GM18873 (cell line): ENCODE results near the gene USP32.
"Not testable (repeated sequence)": the region's sequence is repeated elsewhere in the genome, so short reads cannot be mapped to it uniquely, and the experiment has no call there.

Experiments used
- ATAC-seq: cut with Tn5 transposase; IDR thresholded peaks from one replicate; pipeline ENCODE4 v1.9.1; 2021; ENCODE audit warnings: mild to moderate bottlenecking, moderate library complexity, moderate number of reproducible peaks; ENCODE audit not compliant: unreplicated experiment, low FRiP score

Gene USP32

DNA sequence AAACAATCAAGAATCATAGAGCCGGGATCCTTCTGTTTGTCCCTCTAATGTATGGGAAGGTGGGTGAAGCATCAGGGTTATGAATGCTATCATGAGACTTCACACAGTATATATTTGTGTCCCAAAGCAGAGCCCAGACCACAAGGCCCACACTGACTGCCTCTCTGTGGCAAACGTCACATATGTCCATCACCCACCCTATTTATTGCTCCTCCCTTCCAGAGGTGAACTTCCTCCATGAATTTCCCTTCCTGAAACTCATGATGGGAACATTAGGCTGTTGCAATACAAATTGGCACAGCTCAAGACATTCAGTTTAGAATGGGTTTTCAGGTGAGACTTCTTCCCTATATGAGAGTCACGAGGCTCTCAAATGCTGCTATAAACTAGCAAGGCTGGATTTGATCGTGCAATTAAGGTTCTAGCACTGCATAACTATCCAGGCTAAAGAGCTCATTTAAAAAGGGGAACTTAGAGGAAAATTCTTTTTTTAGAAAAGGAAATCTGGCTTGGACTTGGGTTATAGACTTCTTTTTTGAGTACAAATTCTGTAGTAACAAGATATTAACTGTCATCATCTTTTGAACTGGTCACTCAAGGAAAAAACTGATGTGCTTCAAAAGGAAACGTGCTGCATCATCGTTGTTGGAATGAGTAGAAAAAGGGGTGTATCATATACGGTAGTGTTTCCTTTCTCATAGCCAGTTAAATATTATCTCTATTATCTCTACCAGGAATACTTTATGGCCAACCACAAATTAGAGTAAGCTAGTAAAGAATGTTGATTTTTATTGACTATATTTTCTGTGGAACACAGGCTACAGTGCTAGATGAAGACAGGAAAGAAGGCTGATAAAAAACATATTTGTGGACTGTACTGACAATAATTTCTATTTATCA lies 204.8 kb downstream of the USP32 start:
- ATAC-seq = not testable (repeated sequence)

DNA sequence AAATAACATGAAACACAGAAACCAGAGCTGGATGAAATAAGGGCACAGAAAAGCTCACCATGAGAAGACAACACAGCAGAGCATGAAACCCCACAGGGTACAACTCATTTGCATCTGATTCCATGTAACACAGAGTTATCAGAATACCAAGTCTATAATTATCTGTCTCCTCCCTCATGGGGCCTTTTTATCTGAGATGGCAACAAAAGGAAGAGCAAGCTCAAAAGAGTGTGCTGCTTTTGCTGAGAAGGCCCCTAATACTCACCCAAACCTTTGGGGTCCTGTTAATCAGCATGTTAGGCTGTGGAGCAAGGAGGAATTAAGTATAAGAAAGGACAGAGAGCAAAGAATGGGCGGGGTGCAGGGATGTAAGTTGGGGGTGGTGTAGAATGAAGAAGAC lies 205.6 kb downstream of the USP32 start:
- not testable (repeated sequence) for ATAC-seq

DNA sequence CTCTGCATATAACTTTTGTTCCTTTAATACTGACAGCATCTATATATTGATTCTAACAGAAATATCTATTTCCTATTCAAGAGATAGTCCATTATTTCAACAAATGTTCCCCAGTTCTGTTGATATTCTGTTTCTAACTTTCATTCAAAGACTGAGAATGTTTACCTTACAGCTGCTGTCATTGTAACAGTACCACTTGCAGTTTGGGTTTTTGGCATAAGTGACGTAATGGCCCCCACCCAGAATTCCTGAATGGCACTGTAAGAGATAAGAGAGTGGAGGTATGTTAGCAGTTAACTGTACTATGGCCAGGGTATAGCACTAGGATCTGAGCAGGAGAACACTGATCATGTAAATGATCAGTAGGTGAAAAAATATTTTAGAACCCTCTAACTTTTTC lies 211.6 kb downstream of the USP32 start:
- ATAC-seq = not testable (repeated sequence)

DNA sequence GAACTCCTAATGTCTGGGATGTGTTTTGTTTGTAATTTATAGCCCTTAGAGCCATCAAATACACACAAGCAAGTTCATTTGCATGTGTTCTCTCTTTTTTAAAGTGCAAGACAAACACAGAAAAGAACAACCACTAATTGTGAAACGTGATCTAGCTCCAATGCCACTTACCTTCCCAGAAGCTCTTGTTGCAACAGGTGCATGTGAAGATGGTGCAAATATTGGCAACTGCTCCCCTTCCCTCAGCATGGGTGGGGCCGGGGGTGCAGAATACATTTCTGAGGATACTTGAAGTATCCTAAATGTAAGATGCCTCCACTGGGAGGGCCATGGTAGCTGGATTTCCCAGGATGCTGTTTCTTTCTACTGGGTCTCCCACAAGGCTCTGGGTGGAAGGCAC lies 213.8 kb downstream of the USP32 start:
- not testable (repeated sequence) for ATAC-seq

DNA sequence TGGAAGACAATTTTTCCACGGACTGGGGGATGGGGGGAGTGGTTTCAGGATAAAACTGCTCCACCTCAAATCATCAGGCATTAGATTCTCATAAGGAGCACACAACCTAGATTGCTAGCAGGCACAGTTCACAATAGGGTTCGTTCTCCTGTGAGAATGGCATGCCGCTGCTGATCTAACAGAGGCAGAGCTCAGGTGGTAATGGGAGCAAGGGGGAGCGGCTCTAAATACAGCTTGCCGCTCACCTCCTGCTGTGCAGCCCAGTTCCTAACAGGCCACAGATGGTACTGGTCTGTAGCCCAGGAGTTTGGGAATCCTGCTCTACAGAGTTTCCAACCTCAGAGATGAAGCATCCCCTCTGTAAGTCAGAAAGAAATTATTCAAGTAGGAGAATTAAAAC lies 215.2 kb downstream of the USP32 start:
- not testable (repeated sequence) for ATAC-seq

DNA sequence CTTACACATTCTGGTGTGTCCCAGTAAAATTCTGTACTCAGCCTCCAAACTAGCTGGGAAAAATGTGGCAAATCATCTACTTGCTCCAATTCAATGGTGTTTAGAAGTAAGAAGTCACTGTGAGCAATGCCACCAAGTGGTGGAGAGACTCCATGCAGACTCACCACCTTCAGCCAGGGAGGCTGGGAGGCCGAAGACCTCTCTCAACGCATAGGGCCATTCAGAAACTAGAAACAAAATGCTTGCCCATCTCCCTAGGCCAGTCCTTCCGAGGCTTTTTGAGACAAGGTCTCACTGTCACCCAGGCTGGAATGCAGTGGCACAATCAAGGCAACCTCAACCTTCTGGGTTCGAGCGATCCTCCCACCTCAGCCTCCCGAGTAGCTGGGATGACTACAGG lies 217.2 kb downstream of the USP32 start:
- not testable (repeated sequence) for ATAC-seq

DNA sequence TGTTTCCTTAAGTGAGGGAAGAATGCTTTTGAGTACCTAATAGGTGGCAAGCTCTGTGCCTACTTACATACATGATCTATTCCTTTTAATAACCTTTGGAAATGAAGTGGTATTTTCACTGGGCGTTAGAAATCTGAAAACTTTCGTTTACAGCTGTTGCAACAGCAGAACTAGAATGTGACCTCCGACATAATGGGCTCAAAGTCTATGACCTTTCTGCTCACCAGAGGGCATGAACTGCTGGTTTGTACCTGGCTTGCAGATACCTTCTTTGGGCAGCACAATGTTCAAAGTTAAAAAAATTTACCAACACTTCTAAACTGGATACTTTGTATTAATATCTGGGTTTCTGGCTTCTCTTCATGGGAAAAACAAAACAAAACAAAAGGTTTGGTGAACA lies 217.9 kb downstream of the USP32 start:
- ATAC-seq = no peak

DNA sequence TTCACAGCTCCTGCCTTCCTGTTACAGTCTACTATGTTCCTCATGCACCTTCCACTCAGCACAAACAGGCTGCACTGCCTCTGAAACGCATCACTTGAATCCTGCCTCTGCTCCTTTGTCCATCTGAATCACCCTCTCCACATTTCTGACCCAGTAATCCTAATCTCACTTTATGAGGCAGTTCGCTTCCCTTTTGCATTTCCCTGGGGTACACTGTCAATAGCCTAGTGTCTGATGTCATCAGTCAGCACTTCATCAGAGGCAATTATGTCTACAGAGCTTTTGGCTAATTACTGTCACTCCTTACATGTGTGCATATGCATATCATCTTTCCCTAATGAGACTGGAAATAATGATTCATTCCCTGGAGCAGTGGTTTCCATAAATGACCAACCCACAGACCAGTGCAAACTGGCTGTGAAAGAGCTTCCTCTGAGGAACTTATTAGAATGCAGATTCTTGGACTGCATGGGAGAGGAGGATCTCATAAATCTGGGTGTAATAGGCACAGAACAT lies 218.6 kb downstream of the USP32 start:
- ATAC-seq = no peak

DNA sequence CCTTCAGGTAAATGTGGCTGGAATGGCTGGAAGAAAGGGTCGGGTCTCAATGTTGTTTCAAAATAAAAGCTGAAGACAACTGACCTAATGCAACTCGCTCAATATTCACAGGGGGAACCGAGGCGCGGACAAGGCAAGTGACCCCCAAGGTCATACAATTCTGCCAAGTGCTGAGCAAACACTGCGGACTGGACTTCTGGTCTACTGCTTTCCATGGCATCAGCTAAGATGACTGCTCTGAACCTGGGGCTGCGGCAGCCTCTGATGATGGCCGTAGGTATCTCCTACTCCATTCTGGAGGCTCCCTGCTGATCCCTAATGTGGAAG lies 220.2 kb downstream of the USP32 start:
- no peak for ATAC-seq

DNA sequence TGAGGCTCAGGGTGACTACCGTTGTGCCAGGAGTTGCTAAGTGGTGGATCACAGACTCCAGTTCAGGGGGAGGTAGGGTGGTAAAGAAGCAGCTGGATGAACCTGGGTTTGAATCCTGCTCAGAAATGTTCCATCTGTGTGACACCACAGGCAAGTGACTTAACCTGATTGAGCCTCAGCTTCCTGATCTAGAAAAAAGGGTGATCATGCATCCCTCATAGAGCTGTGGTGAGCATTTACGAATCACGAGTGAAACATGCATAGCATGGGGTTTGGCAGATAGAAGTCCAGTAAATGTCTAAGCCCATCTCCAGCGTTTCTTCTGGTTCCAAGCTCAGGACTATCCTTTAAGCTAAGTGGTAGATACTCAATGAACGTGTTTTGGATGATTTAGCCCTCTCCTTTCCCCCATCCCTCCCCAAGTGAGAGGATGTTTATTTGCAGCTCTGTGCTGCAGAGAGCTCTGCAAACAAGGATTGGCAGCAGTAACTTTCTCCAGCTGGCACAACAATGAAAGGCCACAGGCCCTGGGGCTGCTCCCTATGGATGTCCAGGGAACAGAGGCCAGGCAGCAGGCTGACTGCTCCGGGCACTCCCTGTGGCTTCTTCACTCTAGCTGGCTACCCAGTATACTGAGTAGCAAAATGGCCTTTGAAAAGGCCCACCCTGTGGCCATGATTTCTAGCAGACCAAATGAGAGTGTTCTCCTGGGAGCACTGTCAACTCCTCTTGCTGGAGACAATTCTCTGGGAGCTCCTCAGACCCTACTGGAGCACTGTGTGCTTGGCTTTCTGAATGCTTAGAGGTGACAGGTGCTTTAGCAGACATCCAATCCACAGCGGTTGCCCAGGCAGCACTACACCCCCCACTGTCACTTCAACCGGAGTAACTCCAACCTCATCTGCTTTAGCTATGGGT lies 220.8 kb downstream of the USP32 start:
- no peak for ATAC-seq

DNA sequence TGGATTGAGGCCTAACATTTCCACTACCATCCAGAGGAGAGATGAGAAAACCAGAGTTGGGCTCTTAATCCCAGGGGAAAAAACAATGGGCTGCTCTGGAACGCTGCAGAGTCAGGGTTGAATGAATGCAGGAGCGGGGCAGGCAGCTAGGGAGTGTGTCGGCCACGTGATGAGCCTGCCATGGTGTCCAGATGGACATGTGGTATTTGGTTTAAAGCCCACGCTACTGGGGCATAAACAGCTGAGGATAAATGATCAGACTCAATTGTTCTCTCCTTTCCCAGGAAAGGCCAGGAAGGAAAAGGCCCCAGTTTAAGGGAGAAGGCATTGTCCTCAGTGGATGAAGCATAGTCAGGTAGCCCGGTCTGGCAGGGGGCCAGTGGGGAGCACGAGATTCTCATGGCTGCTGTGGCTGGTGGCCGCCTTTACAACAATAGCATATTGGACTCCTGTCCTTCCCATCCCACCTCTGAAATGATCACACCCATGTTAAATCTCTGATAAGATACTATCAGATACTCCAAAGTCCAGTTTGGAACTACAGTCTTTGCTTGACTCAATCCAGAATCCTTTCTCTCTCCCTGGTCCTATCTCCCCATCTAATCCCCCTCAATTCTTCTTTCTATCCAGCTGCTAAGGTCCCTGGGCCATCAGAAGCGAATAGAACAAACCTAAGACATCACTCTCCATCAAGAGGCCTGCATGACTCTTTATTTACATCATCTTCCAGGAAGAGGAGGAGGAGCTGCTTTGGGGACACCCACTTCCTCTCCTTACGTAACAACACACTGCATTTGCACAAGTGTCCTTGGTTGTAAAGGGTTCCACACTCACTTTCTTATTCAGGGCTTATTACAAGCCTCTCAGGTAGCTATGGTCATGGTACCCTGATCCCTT lies 221.8 kb downstream of the USP32 start:
- ATAC-seq = no peak

DNA sequence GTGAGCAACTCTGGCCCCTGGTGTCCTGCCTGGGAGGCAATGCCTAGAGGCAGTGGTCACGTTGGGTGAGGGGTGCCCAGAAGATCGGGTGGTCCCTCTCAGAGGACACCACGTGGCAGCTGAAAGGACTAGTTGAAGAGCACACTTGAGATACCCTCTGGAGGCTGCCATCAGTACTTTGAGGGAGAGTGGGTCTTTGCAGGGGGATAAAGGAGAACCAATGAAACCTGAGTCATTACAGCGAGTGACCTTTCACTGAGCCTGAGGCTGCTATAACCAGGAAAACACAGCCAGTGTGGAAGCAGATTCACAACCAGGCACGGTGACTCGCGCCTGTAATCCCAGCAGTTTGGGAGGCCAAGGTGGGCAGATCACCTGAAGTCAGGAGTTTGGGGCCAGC lies 223.3 kb downstream of the USP32 start:
- ATAC-seq = no peak

DNA sequence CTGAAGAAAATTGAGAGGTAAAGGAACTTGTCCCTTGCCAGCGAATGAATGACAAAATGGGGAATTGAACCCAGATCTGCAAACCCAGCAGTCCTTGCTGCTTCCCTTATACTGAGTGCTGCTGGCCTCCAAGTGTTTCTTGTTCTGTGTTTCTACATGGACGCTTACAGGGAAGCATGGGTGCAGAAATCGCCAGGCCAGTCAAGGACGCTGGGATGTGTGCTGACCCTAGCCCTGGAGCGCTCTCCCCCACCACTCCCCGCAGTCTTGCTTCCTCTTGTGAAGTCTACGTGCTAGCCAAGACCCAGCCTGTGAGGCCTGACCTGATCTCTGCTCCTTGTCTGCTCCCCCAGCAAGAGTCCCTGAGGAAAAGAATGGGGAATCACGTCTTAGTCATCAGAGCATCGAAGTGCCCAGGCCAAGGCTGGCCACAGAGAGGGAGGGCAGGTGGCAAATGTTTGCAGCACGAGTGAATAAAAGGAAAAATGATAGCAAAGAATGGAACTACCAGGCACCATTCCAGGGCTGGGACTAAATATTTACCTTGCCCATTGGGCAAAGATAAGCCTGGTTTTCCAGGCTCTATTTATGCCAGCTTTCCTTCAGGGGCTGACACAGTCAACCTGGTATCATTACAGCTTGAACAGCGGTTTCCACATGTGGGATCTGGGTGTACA lies 224.7 kb downstream of the USP32 start:
- no peak for ATAC-seq

DNA sequence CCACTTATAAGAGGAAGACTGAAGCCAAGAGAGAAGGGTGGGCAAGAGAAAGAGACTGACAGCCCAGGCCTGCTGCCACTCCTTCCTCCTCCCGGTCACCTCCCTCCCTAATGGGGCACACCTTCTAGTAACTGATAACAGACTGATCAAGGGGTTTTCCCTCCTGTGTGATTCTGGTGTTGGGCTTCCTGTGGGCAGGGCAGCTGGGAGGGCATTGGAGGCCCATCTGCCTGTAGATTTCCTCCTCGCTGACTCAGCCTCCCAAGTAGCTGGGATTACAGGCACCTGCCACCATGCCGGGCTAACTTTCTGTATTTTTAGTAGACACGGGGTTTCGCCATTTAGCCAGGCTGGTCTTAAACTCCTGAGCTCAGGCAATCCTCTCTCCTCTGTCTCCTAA lies 226.0 kb downstream of the USP32 start:
- ATAC-seq = no peak

DNA sequence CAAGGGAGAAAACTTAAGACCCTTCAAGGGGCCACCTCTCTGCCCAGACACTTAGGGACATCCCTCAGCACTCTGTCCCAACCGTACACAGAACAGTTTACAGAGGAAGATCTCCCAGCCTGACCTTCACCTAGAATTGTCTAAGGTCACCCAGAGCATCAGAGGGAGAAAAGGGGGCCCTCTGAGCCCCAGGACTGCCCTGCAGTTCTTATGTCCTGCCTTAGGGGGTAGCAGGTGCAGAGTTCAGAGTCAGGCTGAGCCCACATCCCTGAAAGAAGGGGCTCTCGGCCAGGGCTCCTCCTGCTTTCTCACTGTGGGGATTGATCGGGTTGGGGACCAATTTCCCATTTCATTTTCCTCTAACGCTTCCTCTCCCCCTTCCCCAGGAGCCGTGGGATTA lies 226.7 kb downstream of the USP32 start:
- no peak for ATAC-seq

DNA sequence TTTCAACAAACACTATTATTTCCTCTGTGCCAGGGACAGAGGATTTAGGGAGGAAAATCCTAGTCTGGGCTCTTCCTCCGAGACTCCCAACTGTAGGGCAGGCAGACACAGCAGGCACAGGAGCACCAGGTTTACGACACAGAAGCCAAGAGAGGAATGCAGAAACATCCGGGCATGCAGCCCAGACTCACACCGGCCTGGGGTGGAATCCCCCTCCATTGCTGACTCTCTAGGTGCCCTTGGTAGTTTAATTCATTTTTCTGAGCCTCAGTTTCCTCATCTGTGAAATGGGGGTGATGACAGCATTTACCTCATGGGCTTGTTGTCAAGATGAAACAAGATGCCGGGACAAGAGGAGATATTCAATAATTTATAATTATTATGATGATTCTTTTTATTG lies 227.2 kb downstream of the USP32 start:
- ATAC-seq = no peak

DNA sequence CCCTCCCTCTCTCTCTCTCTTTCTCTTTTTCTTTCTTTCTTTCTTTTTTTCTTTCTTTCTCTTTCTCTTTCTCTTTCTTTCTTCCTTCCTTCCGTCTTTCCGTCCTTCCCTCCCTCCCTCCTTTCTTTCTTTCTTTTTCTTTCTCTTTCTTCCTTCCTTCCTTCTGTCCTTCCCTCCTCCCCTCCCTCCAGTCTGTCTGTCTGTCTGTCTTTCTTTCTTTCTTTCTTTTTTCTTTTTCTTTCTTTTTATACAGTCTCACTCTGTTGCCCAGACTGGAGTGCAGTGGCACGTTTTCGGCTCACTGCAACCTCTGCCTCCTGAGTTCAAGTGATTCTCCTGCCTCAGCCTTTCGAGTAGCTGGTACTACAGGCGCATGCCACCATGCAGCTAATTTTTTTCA lies 227.8 kb downstream of the USP32 start:
- ATAC-seq = no peak

DNA sequence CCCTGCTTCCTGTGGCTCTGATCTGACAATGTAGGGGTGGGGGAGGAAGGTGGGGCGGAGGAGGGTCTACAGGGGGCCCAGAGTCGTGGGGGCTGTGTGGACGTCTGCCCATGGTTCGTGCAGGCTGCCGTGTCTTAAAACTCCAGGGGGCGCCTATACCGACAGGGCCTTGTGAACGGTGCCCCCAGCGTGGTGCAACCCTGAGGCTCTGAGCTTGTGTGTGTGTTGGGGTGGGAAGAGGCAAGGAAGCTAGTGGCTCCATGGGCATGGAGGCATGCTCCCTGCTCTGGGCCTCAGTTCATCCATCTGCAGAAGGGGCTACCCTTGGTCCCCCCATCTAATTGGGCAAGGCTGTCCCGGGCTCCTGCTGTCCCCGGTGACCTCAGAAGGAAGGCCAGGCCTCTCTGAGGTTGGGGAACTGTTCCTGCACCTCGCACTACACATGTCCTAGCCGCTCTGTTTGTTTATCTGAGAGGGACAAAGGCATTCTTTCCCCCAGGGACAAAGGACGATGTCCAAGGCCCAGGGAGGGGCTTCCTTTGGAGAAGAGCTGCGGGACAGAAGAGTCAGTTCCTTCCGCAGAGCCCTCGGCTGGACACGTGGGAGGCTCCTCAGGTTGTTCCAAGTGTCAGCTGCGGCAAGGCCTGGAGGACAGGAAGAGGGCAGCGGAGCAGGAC lies 228.7 kb downstream of the USP32 start:
- no peak for ATAC-seq

DNA sequence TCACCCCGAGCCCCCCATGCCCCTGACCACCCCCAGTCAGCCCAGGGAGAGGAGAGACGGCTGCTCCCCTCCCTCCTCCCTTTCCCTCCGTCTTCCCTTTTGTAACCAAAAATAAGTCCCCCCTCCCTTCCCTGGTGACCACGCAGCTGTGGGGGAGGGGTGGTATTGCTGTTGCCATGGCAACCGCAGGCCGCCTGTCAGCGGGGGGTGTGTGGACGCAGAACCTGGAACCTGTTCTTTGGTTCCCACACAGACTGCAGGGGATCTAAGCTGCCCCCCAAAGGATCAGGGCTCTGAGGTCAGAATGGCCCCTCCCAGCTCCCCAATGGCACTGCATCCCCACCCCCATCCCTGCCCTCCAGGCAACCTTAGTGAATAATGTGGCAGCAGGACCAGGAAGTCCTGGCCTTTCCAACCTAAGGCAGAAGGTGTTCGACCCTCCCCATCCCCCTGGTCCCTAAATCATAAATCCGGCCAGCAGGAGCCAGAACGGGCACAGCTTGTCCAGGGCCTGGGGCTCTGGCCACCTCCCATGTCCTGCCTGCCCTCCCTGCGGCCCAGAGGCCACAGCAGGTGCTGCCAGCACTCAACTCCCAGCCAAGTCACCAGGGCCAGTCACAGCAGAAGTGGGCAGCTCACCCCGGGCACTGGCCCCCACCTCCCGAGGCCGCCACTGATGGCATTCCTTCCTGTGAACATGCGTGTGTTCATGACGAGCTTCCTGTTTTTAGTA lies 230.2 kb downstream of the USP32 start:
- no peak for ATAC-seq
